Measurements from ENCODE around the gene RYR2. TPM values are rescaled to one million over a fixed set of nuclear protein-coding genes. Genes with fewer than 3 reads are reported as not detected.

Gene RYR2
- total RNA-seq, 1 donor from 2014 or later, result 0.16 TPM

- no peak for DNase-seq (ENCODE audit: low read depth)
These were observed 387.3 kb downstream of the RYR2 start for GRCh38 chr1:237429252-237429651.

GRCh38 chr1:237431448-237431847, 389.5 kb downstream of the RYR2 start:
- DNase-seq (ENCODE audit: low read depth), result no peak

GRCh38 chr1:237440346-237440745, 398.4 kb downstream of the RYR2 start:
- no peak for DNase-seq (ENCODE audit: low read depth)

GRCh38 chr1:237444120-237444790, 402.3 kb downstream of the RYR2 start:
- DNase-seq (ENCODE audit: low read depth), result no peak

GRCh38 chr1:237448042-237448441, 406.1 kb downstream of the RYR2 start:
- no peak for DNase-seq (ENCODE audit: low read depth)

GRCh38 chr1:237457573-237457972, 415.6 kb downstream of the RYR2 start:
- no peak for DNase-seq (ENCODE audit: low read depth)

GRCh38 chr1:237467320-237467719, 425.3 kb downstream of the RYR2 start:
- DNase-seq (ENCODE audit: low read depth), result no peak

GRCh38 chr1:237470712-237471338, 428.8 kb downstream of the RYR2 start:
- DNase-seq (ENCODE audit: low read depth), result no peak

- DNase-seq (ENCODE audit: low read depth), result no peak
These were observed 429.4 kb downstream of the RYR2 start for GRCh38 chr1:237471377-237471776.

GRCh38 chr1:237471956-237472355, 430.0 kb downstream of the RYR2 start:
- DNase-seq (ENCODE audit: low read depth), result no peak

- no peak for DNase-seq (ENCODE audit: low read depth)
These were observed 431.9 kb downstream of the RYR2 start for GRCh38 chr1:237473854-237474253.

- DNase-seq (ENCODE audit: low read depth), result no peak
These were observed 436.1 kb downstream of the RYR2 start for GRCh38 chr1:237478082-237478481.

GRCh38 chr1:237478842-237479241, 436.9 kb downstream of the RYR2 start:
- no peak for DNase-seq (ENCODE audit: low read depth)

GRCh38 chr1:237482777-237483176, 440.8 kb downstream of the RYR2 start:
- DNase-seq (ENCODE audit: low read depth), result no peak

- DNase-seq (ENCODE audit: low read depth), result no peak
These were observed 450.4 kb downstream of the RYR2 start for GRCh38 chr1:237492359-237492758.

GRCh38 chr1:237500566-237500965, 458.6 kb downstream of the RYR2 start:
- no peak for DNase-seq (ENCODE audit: low read depth)

GRCh38 chr1:237503292-237503691, 461.3 kb downstream of the RYR2 start:
- no peak for DNase-seq (ENCODE audit: low read depth)

- DNase-seq (ENCODE audit: low read depth), result no peak
These were observed 465.0 kb downstream of the RYR2 start for GRCh38 chr1:237507005-237507404.

GRCh38 chr1:237509748-237510147, 467.8 kb downstream of the RYR2 start:
- DNase-seq (ENCODE audit: low read depth), result no peak

GRCh38 chr1:237525102-237525501, 483.1 kb downstream of the RYR2 start:
- DNase-seq (ENCODE audit: low read depth), result no peak

GRCh38 chr1:237527761-237528160, 485.8 kb downstream of the RYR2 start:
- DNase-seq (ENCODE audit: low read depth), result no peak

- no peak for DNase-seq (ENCODE audit: low read depth)
These were observed 486.6 kb downstream of the RYR2 start for GRCh38 chr1:237528545-237528944.

GRCh38 chr1:237539055-237539454, 497.1 kb downstream of the RYR2 start:
- DNase-seq (ENCODE audit: low read depth), result no peak

Data from myocyte (in vitro differentiated cells).